ENCODE data around the gene CEP170. TPM values are rescaled to one million over a fixed set of nuclear protein-coding genes. Genes with fewer than 3 reads are reported as not detected.

The CEP170 gene
- total RNA-seq, 2 donors from 2014 or later: 59.8 to 74.3 TPM

DNA sequence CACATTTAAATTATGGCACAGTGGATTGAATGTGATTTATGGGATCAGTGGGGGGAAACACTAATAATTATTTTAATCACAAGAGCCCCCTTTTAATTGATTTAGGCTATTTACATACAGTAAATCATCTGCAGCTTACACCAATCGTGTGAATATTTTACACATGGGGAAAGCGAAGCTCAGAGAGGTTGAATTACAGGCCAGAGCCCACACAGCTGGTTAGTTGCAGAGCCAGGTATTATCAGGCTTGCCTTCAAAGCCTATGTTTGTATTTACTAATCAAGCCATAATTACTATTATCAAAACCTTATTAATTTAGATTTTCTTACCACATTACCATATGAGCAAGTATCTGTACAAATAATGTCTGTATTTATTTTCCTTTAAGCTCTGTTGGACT is 1.5 kb upstream of the CEP170 start:
- no peak for ATAC-seq (ENCODE audit: insufficient number of reproducible peaks, low FRiP score, low read depth)
- no peak for TF ChIP-seq CTCF (IDR thresholded peaks at IDR 0.05)
- peak overlapping the region; percentile 77 to 99 for H3K27ac ChIP-seq
- H3K27me3 ChIP-seq (replicated peaks; ENCODE audit: insufficient read depth): no peaks in the 10 kb centered on the region
- peak overlapping the region; percentile 98 for H3K4me3 ChIP-seq
- no peak for DNase-seq (ENCODE audit: low spot score)
- H3K36me3 ChIP-seq: no peaks in the 10 kb centered on the region
- peaks cover 42 to 43% of the 10 kb centered on the region in 2 donors for H3K4me1 ChIP-seq (ENCODE audit: control insufficient read depth in 1 of 2, low read depth in 2 of 2)
- no peaks in the 10 kb centered on the region for H3K9me3 ChIP-seq

DNA sequence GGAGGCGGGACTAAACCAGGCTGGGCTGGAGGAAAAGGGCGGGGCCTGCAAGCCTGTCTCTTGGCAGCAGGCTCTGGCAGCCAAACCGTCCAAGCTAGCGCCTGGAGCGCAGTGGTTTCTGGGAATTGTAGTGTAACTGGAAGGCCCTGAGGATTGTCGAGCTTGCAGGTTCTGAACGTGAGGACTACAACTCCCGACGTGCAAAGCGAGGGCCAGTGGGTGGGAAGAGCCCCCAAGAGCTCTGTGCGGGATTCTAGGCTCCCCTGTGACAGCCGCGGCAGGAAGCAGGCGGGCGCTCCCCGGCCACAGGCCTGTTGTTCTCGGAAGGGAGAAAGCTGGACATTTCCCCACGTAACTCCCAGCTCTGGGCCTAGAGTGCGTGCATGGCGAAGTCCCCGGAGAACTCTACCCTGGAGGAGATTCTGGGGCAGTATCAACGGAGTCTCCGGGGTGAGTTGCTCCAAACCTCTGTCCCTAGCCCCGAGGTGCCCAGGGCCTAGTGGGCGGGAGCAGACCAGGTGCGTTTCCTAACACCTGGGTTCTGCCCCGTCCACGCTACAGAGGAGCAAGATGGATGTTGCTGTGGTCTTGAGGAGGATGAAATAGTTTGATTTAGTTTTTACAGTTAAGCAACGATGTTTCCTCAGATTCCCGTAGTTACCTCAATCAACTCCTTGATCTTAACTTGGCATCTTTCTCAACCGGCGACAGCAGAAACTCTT is 871 bp upstream of the CEP170 start, which contains the start of gene SDCCAG8:
SDCCAG8 (plus strand) TSS at position 251 of the 722 bp plus-strand sequence; CDS start at position 384, 133 bp downstream.
- peaks cover 42 to 44% of the 10 kb centered on the region in 2 donors for H3K4me1 ChIP-seq (ENCODE audit: control insufficient read depth in 1 of 2, low read depth in 2 of 2)
- DNase-seq (ENCODE audit: low spot score) (peak; percentile 96), ATAC-seq (ENCODE audit: insufficient number of reproducible peaks, low FRiP score, low read depth) (peak; percentile 99)
- H3K4me3 ChIP-seq: peak within 1 kb of the TSS; percentile 98
- H3K9me3 ChIP-seq: no peaks in the 10 kb centered on the region
- H3K27ac ChIP-seq: peak within 1 kb of the TSS; percentile 98 to 99
- peak; percentile 5 for TF ChIP-seq CTCF (IDR thresholded peaks at IDR 0.05)
- no peaks in the 10 kb centered on the region for H3K36me3 ChIP-seq
- no peaks in the 10 kb centered on the region for H3K27me3 ChIP-seq (replicated peaks; ENCODE audit: insufficient read depth)

- H3K4me1 ChIP-seq (ENCODE audit: control insufficient read depth in 1 of 2, low read depth in 2 of 2): peaks cover 41 to 44% of the 10 kb centered on the region in 2 donors
- H3K36me3 ChIP-seq: no peaks in the 10 kb centered on the region
- H3K4me3 ChIP-seq: peak overlapping the region; percentile 98
- ATAC-seq (ENCODE audit: insufficient number of reproducible peaks, low FRiP score, low read depth): no peak
- no peaks in the 10 kb centered on the region for H3K9me3 ChIP-seq
- peak overlapping the region; percentile 98 to 99 for H3K27ac ChIP-seq
- no peaks in the 10 kb centered on the region for H3K27me3 ChIP-seq (replicated peaks; ENCODE audit: insufficient read depth)
- peak; percentile 13 for DNase-seq (ENCODE audit: low spot score)
- TF ChIP-seq CTCF (IDR thresholded peaks at IDR 0.05): no peak
Observed at GRCh38 chr1:243254233-243254926, 701 bp downstream of the CEP170 start.

DNA sequence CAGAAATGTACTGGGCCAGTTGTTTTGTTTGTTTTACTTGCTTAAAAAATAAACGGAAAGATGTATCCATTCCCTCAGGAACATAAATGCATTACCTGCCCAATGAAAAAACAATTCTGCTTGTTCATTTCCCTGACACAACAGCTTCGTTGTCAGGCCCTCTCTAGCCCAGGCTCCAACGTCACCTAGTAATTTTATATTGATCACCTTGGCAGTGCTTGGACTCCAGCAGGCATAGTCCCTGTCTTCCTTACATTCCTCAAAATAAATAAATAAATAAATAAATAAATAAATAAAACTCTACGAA is 1.2 kb downstream of the CEP170 start:
- Histone ChIP-seq H3K36me3 (no peaks in the 10 kb centered on the region), H3K27me3 (replicated peaks; ENCODE audit: insufficient read depth) (no peaks in the 10 kb centered on the region), H3K4me1 (ENCODE audit: control insufficient read depth in 1 of 2, low read depth in 2 of 2) (peaks cover 42 to 46% of the 10 kb centered on the region in 2 donors), H3K27ac (peak overlapping the region; percentile 98 to 99), H3K9me3 (no peaks in the 10 kb centered on the region), H3K4me3 (peak overlapping the region; percentile 98)
- DNase-seq (ENCODE audit: low spot score): no peak
- TF ChIP-seq CTCF (IDR thresholded peaks at IDR 0.05): no peak
- ATAC-seq (ENCODE audit: insufficient number of reproducible peaks, low FRiP score, low read depth): no peak

- Histone ChIP-seq H3K4me3 (peak overlapping the region; percentile 98), H3K27ac (peak overlapping the region in 1 of 2 donors; percentile 99), H3K36me3 (no peaks in the 10 kb centered on the region), H3K27me3 (replicated peaks; ENCODE audit: insufficient read depth) (no peaks in the 10 kb centered on the region), H3K9me3 (no peaks in the 10 kb centered on the region), H3K4me1 (ENCODE audit: control insufficient read depth in 1 of 2, low read depth in 2 of 2) (peaks cover 47 to 51% of the 10 kb centered on the region in 2 donors)
- no peak for TF ChIP-seq CTCF (IDR thresholded peaks at IDR 0.05)
- DNase-seq (ENCODE audit: low spot score): no peak
- no peak for ATAC-seq (ENCODE audit: insufficient number of reproducible peaks, low FRiP score, low read depth)
Observed at GRCh38 chr1:243253211-243253925, 1.7 kb downstream of the CEP170 start.
